Suprapubic skin (tissue), 4 donors: ENCODE measurements around the gene CRYBA2.

Experiments
- EP300 ChIP-seq: sonication (generic); formaldehyde crosslinking; IDR thresholded peaks from one replicate; pipeline ENCODE4 v1.6.1; 2017; ENCODE audit warnings: antibody characterized with exemption
- POLR2A ChIP-seq, 2 donors: fragments of 450-650 bp; IDR thresholded peaks; one replicate each; pipeline ENCODE4 v1.6.1; 2017; ENCODE audit warnings: antibody characterized with exemption in 2 of 2, mild to moderate bottlenecking in 2 of 2, moderate library complexity in 2 of 2
- POLR2AphosphoS5 ChIP-seq, 3 donors: sonication (generic); formaldehyde crosslinking; IDR thresholded peaks; one replicate each; pipeline ENCODE4 v1.6.1; 2017; ENCODE audit warnings: antibody characterized with exemption in 3 of 3
- TF ChIP-seq, protein P1 (sequence below), 2 donors: fragments of 200-600 bp in 1 of 2; fragments of 450-650 bp in 1 of 2; sonication (generic) in 1 of 2; IDR thresholded peaks; one replicate each; pipeline ENCODE4 v1.5.1; 2016 to 2019; ENCODE audit warnings: antibody characterized with exemption in 2 of 2, mild to moderate bottlenecking in 1 of 2, moderate library complexity in 1 of 2

DNA sequence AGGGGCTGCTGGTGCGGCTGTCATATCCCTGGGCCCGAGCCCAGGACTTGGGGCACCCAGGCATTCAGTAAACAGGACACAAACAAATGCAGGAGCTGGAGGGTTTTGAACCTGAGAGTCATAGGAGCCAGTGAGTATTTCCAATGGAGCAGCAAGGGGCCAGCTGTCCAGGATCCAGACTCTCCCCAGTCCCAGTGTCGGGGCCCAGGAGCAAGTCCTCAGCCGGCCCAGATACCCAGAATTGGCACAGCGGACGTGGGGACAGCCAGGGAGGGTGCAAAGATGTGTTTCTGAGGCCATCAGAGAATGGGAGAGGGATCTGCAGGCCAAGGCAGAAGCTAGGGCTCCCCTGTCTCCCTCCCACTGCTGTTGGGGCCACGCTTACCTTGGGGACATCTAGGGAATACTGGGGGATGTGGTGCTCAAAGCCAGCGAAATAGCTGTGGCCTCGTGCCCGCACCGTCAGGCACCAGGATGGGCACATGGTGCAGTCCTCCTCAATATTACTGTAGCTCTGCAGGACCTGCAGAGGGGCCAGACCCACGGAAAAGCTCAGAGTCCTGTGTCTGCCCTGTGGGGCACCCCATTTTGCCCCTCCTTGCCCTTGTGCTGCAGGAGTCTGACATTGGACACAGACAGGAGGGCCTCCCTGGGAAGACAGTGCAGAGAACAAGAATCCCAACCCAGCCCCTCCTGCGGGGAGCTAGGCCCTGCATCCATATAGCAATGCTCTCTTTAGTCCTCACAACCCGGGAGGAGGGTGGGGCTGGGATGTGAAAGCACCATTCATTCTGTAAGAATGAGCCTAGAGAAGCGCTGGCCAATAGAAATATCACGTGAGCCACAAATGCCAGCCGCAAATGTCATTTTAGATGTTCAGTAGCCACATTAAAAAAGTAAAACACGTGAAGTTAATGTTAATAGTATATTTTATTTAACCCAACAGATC is 32.7 kb upstream of the CRYBA2 start:
- TF ChIP-seq, protein P1, sequence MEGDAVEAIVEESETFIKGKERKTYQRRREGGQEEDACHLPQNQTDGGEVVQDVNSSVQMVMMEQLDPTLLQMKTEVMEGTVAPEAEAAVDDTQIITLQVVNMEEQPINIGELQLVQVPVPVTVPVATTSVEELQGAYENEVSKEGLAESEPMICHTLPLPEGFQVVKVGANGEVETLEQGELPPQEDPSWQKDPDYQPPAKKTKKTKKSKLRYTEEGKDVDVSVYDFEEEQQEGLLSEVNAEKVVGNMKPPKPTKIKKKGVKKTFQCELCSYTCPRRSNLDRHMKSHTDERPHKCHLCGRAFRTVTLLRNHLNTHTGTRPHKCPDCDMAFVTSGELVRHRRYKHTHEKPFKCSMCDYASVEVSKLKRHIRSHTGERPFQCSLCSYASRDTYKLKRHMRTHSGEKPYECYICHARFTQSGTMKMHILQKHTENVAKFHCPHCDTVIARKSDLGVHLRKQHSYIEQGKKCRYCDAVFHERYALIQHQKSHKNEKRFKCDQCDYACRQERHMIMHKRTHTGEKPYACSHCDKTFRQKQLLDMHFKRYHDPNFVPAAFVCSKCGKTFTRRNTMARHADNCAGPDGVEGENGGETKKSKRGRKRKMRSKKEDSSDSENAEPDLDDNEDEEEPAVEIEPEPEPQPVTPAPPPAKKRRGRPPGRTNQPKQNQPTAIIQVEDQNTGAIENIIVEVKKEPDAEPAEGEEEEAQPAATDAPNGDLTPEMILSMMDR (IDR thresholded peaks at IDR 0.05), result no peak
- TF ChIP-seq POLR2A (IDR thresholded peaks at IDR 0.05) (no peak), POLR2AphosphoS5 (IDR thresholded peaks at IDR 0.05) (no peak), EP300 (no peak)
